GM18868 (cell line): ENCODE results near the gene NFYC.
"Not testable (repeated sequence)": the region's sequence is repeated elsewhere in the genome, so short reads cannot be mapped to it uniquely, and the experiment has no call there.

Experiments used
- ATAC-seq: cut with Tn5 transposase; IDR thresholded peaks from one replicate; pipeline ENCODE4 v1.9.1; 2021; ENCODE audit warnings: mild to moderate bottlenecking, moderate library complexity; ENCODE audit not compliant: unreplicated experiment

The NFYC gene

DNA sequence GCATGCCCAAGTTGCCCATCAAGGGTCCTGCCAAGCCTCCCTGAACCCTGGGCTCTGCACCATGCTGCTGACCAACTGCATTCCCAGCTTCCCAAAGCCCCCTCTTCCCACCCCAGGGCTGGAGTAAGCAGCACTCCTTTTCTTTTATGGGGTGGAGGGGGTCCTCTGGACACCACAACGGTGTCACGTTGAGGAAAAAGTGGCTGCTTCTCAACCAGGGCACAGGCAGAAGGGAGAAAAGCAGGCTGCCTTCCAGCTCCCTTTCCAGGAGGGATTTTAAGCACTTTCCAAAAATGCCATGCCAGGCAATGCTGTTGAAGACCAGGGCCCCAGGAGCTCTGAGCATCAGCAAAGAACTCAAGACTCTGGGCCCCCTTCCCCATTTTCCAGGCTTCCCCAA, 26.7 kb upstream of the NFYC start:
- ATAC-seq: no peak

- peak; percentile 72 for ATAC-seq
Measured at GRCh38 chr1:40665335-40666171, 26.0 kb upstream of the NFYC start, which contains the start of gene RIMS3. RIMS3 (minus strand) TSS chr1:40665682; CDS start chr1:40641925, 23,757 bp downstream.

DNA sequence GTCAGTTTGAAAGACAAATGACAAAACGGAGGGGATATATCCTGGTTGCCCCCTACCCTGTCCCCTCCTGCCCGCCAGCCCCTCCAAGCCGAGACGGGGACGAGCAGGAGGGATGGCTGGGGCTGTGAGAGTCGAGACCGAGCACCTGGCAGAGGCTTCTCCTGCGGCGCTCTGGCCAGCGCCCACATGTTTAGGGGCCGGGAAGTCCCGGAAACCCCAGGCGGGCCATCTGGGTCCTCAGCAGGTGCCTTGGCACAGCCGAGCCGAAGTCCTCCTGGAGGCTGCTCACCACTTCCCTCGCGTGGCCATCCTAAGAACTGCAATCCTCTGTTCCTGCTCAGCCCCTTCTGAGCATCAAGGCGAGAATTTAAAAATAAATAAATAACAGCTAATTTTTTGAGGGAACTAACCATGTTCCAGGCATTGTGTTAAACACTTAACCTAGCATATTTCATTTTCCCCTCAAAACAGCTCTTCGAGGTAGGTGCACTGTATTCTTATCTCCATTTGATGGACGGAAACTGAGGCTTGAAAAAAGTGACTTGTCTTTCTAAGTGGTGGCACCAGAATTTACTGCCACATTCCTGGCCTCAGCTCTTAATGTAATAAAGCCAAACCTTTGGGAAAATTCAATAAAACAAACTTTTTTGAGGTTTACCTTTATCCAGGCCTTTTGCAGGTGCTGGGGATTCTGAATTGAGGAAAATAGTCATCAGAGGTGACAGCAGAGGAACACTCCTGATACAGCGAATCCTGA, 22.6 kb upstream of the NFYC start:
- ATAC-seq: peak; percentile 62

DNA sequence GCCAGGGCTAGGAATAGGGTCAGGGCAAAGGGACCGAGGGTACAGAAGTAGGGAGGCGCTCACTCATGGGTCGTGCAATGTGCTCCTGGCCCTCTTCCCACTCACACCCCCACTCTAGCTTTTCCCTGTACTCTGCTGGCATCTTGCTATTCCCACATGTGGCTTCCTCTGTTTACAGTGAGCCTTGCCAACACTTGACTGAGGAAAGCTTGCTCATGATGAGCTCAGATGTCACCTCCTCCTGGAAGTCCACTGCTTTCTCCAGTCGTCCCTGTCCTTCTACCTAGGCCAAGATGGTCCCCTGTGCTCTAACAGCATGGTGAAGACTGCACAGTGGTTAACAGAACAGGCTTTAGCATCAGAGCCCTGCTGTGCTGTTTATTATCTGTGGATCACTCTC, 18.1 kb upstream of the NFYC start:
- ATAC-seq: no peak

DNA sequence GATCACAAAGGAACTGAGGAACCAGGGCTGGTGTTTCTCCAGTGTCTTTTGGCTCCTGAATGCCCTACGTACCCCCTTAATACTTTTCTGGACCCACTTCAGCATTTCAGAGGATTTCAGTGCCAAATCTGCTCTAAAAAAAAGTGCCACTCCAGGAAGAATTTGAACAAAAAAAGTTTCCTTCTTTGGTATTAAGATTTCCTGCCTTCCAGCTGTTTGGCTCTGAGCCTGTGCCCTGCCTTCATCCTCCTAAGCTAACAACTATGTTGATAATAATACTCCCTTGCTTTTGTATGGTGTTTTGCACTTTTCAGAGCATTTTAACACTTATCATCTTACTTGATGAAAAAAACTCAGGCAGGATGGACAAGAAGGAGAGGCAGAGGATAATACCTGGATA, 15.0 kb upstream of the NFYC start:
- no peak for ATAC-seq

GRCh38 chr1:40679165-40679953, 12.1 kb upstream of the NFYC start:
- ATAC-seq: no peak

- ATAC-seq: no peak
Measured at GRCh38 chr1:40684669-40685068, 6.8 kb upstream of the NFYC start.

DNA sequence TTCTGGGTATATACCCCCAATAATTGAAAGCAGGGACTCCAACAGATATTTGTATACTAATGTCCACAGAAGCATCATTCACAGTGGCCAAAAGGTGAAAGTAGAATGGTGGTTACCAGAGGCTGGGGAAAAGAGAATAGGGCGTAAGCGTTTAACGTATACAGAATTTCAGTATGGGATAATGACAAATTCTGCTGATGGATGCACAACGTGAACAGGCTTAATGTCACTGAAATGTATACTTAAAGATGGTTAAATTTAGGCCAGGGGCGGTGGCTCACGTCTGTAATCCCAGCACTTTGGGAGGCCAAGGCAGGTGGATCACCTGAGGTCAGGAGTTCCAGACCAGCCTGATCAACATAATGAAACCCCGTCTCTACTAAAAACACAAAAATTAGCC, 4.4 kb upstream of the NFYC start:
- ATAC-seq: no peak

GRCh38 chr1:40687661-40688060, 3.8 kb upstream of the NFYC start:
- no peak for ATAC-seq

DNA sequence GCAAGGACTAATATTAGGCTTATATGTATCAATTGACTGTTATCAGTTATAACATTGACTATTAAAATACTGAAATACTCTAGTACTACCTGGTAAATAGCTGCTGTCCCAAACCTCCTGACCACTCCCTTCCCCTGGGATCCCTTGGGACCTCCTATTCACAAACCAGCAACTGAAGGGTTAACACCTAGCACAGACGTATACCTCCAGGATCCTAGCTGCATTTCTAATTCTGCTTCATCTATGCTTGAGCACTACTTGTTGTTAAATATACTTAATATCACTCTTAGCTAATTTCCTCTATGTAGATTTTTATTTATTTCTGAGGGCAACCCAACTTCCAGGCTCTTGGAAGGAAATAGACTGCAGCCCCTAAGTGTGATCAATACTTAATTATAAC, 1.8 kb upstream of the NFYC start:
- no peak for ATAC-seq

- ATAC-seq: no peak
Measured at GRCh38 chr1:40690771-40691537, 550 bp upstream of the NFYC start.

DNA sequence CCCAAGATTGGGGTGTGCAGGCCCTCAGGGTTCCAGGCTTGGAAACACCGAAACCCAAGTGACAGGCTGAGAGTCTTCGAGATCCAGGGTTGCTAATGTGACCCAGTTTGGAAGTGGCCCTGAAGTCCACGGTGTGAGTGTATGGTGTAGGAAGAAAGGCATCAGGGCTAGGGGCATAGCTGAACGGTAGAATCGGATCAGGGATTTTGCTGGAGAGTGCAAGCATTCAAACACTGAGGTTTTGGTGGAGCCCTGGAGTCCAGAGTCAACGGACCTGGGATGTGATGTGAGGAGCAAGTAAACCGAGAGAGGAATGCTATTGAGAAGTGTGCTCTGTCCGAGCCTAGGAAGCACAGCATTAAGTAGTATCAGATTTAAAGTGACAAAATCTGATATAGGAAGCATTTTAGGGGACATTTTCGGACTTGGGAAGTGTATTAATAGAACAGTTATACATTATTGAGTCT, 958 bp downstream of the NFYC start:
- peak; percentile 1 for ATAC-seq

DNA sequence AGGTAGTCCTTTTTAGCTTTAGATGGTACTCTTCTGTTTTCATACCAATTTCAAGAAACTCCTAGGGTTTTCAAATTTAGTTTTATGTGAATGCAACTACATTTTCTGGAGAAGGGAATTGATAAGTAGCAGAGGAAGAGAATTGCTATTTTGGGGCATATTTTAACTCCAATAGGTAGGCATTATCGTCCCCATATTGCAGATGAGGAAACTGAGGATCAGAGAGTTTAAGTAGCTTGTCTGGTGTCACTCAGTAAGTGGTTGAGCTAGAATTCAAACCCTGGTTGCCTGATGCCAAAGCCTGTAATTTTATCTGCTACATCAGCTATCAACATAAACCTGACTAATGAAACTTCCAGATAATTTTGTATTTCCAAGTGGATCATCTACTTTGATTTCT, 1.9 kb downstream of the NFYC start:
- no peak for ATAC-seq

DNA sequence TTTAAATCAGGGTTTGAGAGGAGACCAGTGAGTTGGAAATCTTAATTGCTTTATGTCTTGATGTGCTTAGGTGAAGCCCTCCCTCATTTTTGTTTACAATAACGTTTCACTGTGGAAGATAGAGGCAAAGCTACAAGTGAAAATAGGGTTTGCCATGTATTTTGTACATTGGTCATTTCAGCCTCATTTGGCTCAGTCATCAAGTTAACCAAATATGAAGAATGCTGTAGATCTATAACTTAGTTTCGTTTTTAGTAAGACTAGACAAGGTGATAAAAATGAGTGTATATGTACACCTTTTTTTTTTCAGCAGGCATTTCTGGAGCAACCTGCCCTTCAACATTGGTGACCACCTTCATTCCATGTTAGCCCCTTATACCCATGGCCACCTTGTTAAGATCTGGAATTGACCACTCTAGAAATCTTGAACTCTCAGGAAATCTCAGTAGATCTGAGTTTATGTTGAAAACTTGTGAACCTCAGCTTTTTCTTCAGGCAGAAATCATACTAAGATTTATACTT, 2.9 kb downstream of the NFYC start:
- ATAC-seq: no peak

DNA sequence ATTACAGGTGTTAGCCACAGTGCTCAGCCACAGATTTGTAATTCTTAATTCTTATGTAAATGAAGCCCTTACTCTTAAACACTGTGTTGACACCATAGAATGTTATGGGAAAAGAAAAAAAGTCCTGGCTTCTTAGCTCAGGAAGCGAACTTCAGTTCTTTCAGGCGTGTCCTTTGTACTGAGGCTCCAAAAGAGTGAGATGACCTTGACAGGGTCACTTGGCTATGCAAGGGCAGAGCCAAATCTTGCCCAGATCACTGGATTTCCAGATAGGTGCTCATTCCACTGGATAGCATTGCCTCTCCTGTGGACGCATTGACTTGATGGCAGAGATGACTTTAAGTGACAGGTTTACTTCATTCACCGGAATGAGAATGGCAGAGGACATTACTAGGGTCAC, 4.8 kb downstream of the NFYC start:
- ATAC-seq: no peak

GRCh38 chr1:40697436-40697835, 5.9 kb downstream of the NFYC start:
- no peak for ATAC-seq

GRCh38 chr1:40699787-40700186, 8.3 kb downstream of the NFYC start:
- ATAC-seq: peak; percentile 85

DNA sequence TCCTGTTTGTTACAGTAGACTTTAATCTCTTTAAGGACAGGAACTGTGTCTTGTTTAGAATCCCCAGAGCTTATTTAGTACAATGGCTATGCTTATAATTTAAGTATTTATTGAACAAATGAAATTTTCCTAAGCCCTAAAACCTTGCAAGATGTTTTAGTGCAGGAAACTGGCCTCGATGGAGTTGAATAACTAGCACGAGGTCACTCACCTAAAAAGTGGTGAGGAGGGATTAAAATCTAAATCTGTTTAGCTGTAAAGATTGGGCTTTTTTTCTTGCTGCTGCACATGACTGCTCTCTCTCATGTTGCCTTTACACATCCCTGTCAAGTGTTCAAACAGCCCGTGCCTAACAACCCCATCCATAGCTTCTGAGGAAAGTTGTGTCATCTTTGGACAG, 10.2 kb downstream of the NFYC start:
- no peak for ATAC-seq

DNA sequence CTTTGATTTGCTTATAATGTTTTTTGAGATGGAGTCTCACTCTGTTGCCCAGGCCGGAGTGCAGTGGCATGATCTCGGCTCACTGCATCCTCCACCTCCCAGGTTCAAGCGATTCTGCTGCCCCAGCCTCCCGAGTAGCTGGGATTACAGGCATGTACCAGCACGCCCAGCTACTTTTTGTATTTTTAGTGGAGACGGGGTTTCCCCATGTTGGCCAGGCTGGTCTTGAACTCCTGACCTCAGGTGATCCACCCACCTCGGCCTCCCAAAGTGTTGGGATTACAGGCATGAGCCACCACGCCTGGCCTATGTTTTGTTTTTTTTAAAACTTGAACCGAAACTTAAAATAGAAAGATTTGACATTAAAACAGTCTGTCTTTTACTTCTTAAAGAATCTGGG, 11.3 kb downstream of the NFYC start:
- ATAC-seq: not testable (repeated sequence)

- ATAC-seq: no peak
Measured at GRCh38 chr1:40703316-40703715, 11.8 kb downstream of the NFYC start.
